Stimulated activated CD4-positive, alpha-beta T cell treated with anti-CD3 and anti-CD28 coated beads, TNF-alpha, amount 100 ng/mL, for 48 hours (primary cell): ENCODE results near the gene ERGIC1.

Experiments
- DNase-seq, 3 donors: peaks; one replicate each; pipeline ENCODE4 v3.0.0-alpha.2; 2020; ENCODE audit warnings: low read depth in 3 of 3

The ERGIC1 gene

DNA sequence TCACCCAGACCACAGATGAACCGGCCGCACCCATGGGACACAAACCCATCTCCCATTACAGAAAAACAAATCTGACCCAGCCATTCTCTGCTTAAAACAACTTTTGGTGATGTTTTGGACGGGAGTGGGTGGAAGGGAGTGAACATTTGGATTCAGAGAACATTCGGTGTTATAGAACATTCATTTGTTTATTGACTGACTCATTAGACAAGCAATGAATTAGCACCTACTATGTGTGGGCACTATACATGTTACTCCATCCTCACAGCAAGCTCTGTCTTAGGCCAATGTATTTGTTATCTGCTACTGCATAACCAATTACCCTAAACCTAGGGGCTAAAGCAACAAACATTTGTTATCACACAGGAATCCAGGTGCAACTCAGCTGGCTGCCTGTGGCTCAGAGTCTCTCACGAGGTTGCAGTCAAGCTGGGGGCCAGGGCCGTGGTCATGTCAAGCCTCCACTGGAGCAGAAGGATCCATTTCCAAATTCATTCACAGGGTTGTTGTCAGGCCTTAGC is 5.1 kb upstream of the ERGIC1 start:
- DNase-seq, result no peak

DNA sequence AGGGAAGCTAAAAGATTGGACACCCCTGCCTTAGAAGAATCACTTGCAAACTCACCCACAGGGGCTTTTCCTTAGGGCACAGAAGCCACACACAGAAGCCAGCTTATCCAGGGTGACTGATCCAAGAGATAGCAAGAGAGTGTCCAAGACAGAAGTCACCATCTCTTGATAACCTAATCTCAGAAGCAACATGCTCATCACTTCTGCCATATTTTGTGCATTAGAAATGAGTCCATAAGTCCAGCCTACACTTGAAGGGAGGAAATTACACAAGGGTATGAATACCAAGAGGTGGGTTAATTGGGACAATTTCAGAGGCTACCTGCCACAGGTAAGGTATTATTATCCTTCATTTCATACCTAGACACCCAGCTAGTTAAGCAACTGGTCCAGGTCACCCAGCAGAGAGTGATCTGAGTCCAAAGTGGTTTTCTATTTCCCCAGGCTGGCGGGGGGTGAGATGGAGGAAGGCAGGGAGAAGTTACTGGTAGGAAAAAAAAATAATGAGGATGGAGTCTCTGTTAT is 3.7 kb upstream of the ERGIC1 start:
- no peak for DNase-seq

DNA sequence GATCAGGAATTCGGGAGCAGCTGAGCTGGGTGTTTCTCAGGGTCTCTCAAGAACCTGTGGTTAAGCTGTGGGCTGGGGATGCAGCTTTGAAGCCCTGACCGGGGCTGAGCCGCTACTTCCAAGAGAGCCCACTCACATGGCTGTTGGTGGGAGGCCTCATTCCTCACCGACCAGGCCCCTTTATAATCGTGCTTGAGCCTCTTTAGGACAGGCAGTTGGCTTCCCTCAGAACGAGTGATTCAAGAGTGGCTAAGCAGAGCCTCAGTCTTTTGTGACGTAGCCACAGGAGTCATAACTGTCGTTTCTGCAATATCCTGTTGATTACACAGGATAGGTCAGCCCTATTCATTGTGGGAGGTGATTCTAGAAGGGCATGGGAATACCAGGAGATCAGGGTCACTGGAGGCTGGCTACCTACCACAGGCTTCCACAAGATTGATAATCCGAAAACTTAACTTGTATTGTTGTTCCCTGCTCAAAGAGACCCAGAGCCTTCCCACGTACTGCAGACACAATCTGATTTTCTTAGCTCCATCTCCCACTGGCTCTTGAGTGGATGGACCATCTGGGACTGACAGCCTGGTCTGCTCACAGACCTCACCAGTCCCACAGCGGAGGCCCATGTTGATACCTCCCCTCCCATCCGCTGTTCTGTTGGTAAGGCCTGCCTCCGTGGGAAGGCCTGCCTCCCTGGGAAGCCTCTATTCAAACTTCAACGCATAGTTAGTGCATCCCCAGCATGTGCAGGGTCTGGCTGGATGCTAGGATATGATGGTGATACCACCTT is 3.0 kb upstream of the ERGIC1 start:
- DNase-seq, result no peak

- DNase-seq, result no peak
Measured at GRCh38 chr5:172832383-172833315, 1.4 kb upstream of the ERGIC1 start.

DNA sequence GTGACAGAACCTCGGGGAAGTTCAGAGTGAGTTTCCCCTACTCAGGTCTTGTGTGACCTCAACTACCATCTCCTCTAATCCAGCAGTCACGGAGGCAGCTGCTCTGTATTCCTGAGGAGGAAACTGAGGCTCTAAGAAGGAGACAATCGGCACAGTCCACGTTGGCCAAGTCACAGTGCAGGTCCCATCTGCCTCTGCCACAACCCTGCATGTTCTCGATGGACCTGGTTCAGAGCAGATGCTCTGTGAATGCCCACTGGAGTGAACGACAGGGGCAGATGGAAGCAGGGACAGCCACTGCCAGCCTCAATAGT is 722 bp upstream of the ERGIC1 start:
- no peak for DNase-seq

DNA sequence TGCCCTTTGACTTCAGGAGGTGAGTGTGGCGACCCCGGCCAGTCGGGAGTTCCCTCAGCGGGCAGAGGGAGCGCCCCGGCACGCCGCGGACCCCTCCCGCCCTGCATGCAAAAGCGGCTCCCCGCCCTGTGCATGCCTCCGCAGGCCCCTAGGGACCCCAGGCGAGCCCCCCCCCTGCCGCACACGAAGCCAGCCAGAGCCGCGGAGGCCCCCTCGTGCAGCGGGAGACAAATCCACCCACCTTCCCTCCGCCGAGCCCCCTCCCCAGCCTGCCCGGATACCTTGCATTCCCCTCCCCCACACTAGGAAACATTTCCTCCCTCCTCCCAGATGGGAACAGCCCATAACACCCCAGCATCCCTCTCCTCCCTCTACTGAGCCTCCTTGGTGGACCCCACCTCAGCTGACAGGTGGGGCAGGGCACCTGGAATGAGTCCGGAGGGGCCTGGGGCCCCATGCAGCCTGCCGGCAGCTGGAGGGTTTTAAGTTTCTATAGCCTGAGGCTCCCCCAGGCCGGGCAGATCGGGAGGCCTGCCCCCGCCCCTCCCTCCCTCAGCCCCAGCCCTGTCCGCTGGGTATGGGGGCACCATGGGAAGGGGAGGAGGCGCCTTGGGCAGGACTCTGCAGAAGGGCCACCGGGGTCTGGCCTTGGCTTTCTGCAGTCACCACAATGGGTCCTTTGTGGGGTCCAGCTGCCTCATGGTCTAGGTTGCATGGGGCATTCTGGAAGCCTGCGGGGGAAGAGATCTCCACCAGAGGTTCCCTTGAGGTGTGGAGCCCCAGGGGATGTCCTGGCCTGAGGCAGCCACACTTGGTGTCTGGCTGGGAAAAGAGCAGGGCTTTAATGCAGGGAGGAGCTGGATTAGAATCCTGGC is 601 bp downstream of the ERGIC1 start:
- peak in 1 of 3 donors; percentile 16 for DNase-seq

DNA sequence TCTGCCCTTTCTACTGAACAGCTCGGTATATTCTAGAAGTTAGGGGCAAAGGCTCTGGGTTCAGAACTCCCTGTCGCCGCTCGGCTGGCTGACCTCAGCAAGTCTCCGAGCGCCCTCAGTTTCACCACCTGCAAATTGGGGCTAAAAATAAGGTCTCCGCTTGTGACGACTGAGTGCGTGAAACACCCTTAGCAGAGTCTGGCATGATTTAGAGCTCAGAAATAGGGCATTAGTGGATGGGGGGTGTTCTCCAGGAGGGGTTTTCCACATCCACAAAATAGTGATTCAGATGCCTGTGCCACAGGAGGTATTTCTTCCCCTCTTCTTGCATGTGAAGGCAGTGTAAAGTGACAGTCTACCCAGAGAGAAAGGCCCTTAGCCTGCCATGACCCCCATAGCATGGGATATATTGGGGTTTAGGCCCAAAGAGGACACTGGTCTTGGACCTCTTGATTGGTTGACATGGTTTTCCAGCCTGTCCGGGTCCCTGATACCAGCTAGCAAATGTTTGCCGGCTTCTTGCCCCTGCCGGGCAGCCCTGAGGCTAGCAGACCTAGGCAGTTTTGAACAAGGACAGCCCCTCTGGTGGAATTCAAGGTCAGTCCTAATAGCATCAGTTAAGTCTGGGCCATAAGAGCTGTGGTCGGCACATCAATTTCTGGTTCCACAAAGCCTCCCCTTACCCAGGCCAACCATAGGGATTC is 1.4 kb downstream of the ERGIC1 start:
- no peak for DNase-seq

GRCh38 chr5:172835994-172836356 is 1.9 kb downstream of the ERGIC1 start:
- no peak for DNase-seq

- DNase-seq, result no peak
Measured at GRCh38 chr5:172837640-172838039, 3.6 kb downstream of the ERGIC1 start.

DNA sequence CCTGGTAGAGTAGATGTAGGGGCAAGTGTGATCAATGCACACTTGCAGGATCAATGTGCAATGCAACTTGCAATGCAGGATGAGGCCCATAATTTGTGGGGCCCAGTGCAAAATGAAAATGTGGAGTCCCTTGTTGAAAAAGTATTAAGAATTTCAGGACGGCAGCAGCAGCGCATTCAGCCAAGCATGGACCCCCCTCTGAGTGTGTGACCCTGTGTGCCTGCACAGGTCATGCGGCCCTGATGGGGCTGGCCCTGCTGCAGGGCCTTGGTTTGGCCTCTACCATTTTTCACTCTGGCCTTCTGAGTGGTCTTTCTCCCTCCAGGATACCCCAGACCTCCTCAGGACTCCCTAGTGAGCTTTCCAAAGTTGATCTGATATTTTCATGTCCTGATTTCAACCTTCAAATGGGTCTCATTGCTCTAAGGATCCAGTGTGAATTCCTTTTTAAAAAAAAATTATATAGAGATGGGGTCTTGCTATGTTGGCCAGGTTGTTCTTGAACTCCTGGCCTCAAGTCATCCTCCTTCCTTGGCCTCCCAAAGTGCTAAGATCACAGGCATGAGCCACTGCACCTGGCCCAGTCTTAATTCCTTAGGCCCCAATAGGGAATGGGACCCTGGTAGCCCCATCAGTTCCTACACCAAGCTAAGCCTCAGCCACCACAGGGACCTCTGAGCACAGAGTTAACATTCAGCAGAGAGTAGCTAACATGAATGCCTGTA is 4.3 kb downstream of the ERGIC1 start:
- no peak for DNase-seq

DNA sequence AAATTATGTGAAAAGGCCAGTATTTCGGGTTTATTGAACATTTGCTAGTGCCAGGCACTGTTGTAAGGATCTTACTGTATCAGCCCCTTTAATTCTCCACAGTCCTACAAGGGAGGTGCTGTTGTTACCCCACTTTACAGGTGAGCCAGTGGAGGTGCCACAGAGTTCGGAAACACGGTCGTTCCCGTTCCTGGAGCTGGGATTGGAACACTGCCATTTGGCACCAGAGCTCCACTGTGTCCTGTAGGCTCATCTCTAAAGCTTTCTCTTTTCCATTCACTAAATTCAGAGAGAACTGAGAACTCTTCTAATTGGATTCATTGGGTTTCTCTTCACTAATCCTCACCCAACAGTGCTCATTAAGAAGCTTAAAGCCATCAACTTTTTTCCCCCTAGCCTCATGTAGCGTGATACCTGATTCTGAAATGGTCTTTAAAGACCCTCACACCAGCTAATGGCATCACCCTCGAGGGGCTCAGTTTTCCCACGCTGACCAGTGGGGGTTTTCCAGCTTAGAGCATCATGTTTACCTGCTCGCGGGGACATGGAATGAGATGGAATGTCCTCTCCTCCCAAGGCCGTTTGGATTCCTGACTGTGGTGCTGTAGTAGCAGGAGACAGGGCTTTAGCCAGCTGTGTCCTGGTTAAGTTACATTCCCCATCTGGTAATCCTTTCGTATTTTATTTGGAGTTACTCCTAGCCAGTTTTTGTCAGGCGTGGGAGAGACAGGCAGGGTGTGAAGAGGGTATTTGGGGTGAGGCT is 5.8 kb downstream of the ERGIC1 start:
- no peak for DNase-seq

DNA sequence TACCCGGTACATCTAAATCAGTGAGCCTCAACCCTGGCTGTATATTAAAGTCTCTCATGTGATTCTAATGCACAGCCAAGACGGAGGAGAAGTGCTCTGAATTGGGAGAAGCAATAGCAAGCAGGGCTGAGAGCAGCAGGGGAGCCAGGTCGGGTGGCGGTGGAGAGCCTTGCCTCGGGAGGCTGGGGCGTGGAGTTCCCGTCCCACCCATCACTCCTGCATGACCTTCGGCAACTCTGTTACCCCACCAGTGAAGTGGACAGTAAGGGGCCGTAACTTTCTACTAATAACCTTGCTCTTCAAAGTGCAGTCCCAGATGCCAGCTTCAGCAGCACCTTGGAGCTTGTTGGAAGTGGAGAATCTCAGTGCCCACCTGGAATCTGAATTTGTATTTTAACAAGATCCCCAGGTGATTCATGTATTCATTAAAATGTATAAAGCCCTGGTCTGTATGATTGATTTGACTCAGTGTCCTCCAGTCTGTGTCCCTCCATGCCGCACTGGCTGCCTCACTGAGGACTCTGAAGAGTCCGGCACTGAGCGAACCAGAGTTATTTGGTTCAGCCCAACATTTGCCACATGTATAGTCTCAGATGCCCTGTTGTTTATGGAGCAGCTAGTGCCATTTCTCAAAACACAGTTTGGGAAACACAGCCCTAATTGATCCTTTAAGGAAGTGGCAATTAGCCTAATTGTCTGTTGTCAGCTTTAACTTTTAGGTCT is 6.5 kb downstream of the ERGIC1 start:
- DNase-seq, result no peak

GRCh38 chr5:172841256-172841655 is 7.2 kb downstream of the ERGIC1 start:
- DNase-seq, result no peak

GRCh38 chr5:172843825-172844576 is 9.9 kb downstream of the ERGIC1 start:
- DNase-seq, result no peak

- no peak for DNase-seq
Measured at GRCh38 chr5:172844577-172844838, 10.5 kb downstream of the ERGIC1 start.

- no peak for DNase-seq
Measured at GRCh38 chr5:172845154-172845553, 11.1 kb downstream of the ERGIC1 start.

DNA sequence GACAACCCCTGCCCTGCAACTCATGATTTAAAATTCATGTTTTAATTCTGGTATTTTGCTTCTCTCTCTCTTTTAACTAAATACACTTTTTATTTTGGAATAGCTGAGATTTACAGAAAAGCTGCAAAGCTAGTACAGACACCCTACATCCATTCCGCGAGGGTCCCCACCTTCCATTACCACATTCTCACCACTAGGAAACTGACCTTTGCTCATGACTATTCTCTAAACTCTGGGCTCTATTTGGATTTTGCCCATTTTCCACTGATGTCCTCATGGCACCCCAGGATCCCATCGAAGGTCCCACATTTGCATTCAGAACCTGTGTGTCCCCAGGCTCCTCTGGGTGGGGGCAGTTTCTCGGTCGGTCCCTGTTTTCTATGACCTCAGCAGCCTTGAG is 11.5 kb downstream of the ERGIC1 start:
- DNase-seq, result no peak

DNA sequence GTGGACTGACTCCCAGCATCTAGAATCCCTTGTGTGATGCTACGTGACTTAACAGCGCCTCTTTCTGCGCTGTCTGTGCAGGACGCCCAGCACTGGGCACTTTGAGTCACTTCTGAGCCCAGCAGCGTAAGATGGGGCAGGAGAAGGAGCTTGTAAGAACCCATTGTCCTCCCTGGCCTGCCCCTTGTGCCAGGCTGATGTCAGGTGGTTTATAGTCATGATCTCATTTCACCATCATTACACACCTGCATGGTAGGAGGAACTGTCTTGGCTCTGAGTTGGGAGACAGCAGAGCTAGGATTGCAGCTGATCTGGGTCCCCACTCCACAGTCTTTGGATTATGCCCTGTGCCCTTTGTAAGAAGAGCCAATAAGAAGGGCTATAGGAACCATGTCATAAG is 12.2 kb downstream of the ERGIC1 start:
- no peak for DNase-seq

GRCh38 chr5:172846677-172847076 is 12.6 kb downstream of the ERGIC1 start:
- no peak for DNase-seq
